Breast epithelium (tissue), 3 donors: ENCODE data around the gene HERC5.

Experiments used
- CTCF ChIP-seq, 3 donors: fragments of 450-650 bp; IDR thresholded peaks; one replicate each; pipeline ENCODE4 v1.5.1; 2016 to 2017; ENCODE audit warnings: antibody characterized with exemption in 3 of 3, mild to moderate bottlenecking in 3 of 3, moderate library complexity in 3 of 3
- POLR2A ChIP-seq: fragments of 450-650 bp; IDR thresholded peaks from one replicate; pipeline ENCODE4 v1.6.1; 2016; ENCODE audit warnings: antibody characterized with exemption, mild to moderate bottlenecking, moderate library complexity
- POLR2AphosphoS5 ChIP-seq, 3 donors: sonication (generic); formaldehyde crosslinking; IDR thresholded peaks; one replicate each; pipeline ENCODE4 v1.6.1; 2017; ENCODE audit warnings: antibody characterized with exemption in 3 of 3

GRCh38 chr4:88429401-88429800 is 27.5 kb upstream of the HERC5 start:
- no peak for TF ChIP-seq POLR2AphosphoS5 (IDR thresholded peaks at IDR 0.05)
- no peak for TF ChIP-seq CTCF (IDR thresholded peaks at IDR 0.05)
- no peak for TF ChIP-seq POLR2A
